Endothelial cell of umbilical vein (primary cell): Measurements from ENCODE around the gene MCM7.

Source experiments
- CTCF ChIP-seq, 2 donors: IDR thresholded peaks; 1 replicate in 1 of 2; 2 replicates in 1 of 2; pipeline ENCODE4 v1.5.1; 2011; ENCODE audit warnings: low read length in 2 of 2, mild to moderate bottlenecking in 2 of 2, moderate library complexity in 2 of 2, control low read depth in 1 of 2, inconsistent platforms in 1 of 2, low read depth in 1 of 2; ENCODE audit not compliant: insufficient read depth in 1 of 2; ENCODE audit errors: extremely low read depth in 1 of 2
- EZH2 ChIP-seq: IDR thresholded peaks from 2 replicates; pipeline ENCODE4 v1.6.1; 2012; ENCODE audit warnings: borderline replicate concordance, low read depth, mild to moderate bottlenecking, moderate library complexity, low read length, inconsistent platforms; ENCODE audit not compliant: severe bottlenecking
- GATA2 ChIP-seq: IDR thresholded peaks from 2 replicates; pipeline ENCODE4 v1.7.0; 2011; ENCODE audit warnings: low read depth, mild to moderate bottlenecking, moderate library complexity, mixed read lengths, low read length; ENCODE audit not compliant: insufficient read length, insufficient read depth
- MYC ChIP-seq: IDR thresholded peaks from one replicate; pipeline ENCODE4 v1.6.1; 2011; ENCODE audit warnings: mild to moderate bottlenecking, low read depth, low read length
- POLR2A ChIP-seq: IDR thresholded peaks from 2 replicates; pipeline ENCODE4 v1.6.1; 2012; ENCODE audit warnings: low read depth, mild to moderate bottlenecking, control low read depth, low read length

DNA sequence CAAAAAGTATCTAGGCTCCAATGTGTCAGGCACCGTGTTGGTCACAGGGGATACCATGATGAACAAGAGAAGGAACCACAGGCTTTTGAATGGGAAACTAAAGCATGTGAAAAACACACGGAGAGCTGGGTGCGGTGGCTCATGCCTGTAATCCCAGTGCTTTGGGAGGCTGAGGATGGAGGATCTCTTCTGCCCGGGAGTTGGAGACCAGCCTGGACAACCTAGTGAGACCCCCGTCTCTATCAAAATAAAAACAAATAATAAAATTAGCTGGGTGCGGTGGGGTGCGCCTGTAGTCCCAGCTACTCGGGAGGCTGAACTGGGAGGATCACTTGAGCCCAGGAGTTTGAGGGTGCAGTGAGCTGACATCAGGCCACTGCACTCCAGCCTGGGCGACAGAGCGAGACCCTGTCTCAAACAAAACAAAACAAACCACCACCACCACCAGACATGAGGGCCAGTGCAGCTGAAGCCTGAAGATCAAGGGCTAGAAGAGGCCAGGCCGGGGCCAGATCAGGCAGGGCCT lies 13.0 kb downstream of the MCM7 start:
- TF ChIP-seq CTCF (IDR thresholded peaks at IDR 0.05; ENCODE audit: extremely low read depth in 1 of 2, insufficient read depth in 1 of 2, low read depth in 1 of 2, low read length in 2 of 2) (no peak), EZH2 (no peak), POLR2A (no peak), MYC (no peak), GATA2 (no peak)
